Fibroblast of the aortic adventitia (primary cell): ENCODE measurements around the gene SLC16A10. TPM values are rescaled to one million over a fixed set of nuclear protein-coding genes. Genes with fewer than 3 reads are reported as not detected.
"Not testable (repeated sequence)": the region's sequence is repeated elsewhere in the genome, so short reads cannot be mapped to it uniquely, and the experiment has no call there.

Experiments used
- DNase-seq: peaks from one replicate; pipeline ENCODE4 v3.0.0-alpha.2; 2010; ENCODE audit warnings: low read depth
- H3K4me3 ChIP-seq: 2 replicates; pipeline ENCODE4 v1.5.1; 2011; ENCODE audit warnings: low read depth, mild to moderate bottlenecking, control low read depth, low read length, moderate library complexity
- total RNA-seq: library from RNA; depleted of rRNA; stranded (reverse); fragments of >200 nt; gene quantifications from 2 replicates; pipeline ENCODE4 v1.2.3, GENCODE V29; 2012; ENCODE audit warnings: low replicate concordance
- TF ChIP-seq, protein P1 (sequence below): IDR thresholded peaks from 2 replicates; pipeline ENCODE4 v1.5.1; 2011; ENCODE audit warnings: mild to moderate bottlenecking, low read length, control low read depth, inconsistent platforms; ENCODE audit not compliant: insufficient read depth

Gene SLC16A10
- total RNA-seq, 1 donor, result not detected

DNA sequence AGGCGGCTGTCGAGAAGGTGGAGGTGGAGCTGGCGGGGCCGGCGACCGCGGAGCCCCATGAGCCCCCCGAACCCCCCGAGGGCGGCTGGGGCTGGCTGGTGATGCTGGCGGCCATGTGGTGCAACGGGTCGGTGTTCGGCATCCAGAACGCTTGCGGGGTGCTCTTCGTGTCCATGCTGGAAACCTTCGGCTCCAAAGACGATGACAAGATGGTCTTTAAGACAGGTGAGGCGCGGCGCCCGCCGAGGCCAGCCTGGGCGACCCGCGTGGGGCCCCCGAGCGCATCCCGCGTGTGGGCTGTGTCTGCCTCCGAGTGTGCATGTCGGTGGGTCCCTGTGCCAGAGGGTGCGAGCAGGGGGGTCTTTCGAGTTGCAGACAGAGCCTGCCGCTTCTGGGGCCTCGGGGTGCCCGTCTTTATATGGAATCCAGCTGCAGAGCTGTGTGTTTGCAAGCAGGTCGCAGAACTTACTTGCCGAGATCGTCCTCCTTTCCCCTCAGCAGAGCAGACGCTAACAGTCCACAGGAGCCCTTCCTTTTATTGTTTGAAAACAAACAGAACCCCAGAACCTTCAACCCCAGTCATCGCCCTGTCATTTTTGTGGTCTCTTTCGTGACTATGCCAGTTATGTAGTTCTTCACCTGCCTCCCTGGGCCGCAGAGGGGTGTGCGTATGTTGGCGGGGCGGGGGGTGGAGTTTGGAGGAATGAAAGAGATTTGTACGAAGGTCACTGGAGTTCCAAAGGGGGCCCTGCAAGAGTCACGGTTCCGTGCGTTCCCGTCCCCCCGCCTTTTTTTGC, 766 bp downstream of the SLC16A10 start:
- no peak for DNase-seq
- no peak overlapping the region for H3K4me3 ChIP-seq
- TF ChIP-seq, protein P1, sequence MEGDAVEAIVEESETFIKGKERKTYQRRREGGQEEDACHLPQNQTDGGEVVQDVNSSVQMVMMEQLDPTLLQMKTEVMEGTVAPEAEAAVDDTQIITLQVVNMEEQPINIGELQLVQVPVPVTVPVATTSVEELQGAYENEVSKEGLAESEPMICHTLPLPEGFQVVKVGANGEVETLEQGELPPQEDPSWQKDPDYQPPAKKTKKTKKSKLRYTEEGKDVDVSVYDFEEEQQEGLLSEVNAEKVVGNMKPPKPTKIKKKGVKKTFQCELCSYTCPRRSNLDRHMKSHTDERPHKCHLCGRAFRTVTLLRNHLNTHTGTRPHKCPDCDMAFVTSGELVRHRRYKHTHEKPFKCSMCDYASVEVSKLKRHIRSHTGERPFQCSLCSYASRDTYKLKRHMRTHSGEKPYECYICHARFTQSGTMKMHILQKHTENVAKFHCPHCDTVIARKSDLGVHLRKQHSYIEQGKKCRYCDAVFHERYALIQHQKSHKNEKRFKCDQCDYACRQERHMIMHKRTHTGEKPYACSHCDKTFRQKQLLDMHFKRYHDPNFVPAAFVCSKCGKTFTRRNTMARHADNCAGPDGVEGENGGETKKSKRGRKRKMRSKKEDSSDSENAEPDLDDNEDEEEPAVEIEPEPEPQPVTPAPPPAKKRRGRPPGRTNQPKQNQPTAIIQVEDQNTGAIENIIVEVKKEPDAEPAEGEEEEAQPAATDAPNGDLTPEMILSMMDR, result no peak

DNA sequence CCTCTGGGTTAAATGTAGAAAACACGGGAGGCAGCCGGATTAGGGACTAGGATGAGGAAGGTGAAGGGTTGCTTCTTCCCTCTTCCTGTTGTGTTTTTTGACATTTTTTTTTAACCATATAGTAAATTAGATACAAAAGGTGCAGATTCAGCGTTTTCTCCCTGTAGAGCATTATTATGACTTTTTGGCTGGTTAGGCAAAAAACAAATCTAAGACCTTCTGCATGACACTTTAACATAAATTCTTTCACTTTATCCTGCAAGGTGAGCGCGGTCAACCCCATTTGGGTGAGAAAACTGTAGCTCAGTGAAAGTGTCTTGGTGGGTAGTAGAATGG, 1.3 kb downstream of the SLC16A10 start:
- DNase-seq, result no peak
- no peak overlapping the region for H3K4me3 ChIP-seq
- TF ChIP-seq, protein P1, result no peak

DNA sequence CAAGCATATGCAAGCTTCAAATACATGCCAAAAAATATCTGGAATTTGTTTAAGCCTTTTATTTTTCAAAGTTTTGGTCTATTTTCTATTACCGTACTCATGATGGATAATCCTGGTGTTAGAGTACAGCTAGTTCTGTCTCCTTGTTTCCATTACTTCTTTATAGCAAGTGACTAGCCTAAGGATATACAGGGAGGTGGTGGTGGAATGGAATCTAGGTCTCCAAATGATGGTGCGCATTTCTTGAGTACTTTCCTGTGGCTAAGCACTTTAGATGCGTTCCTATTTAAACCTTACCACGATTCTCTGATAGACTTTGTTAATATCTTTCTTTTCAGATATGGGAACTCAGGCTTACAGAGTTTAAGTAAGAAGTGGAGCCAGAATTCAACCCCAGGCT, 3.5 kb downstream of the SLC16A10 start:
- no peak for DNase-seq
- TF ChIP-seq, protein P1, result no peak
- no peak overlapping the region for H3K4me3 ChIP-seq

DNA sequence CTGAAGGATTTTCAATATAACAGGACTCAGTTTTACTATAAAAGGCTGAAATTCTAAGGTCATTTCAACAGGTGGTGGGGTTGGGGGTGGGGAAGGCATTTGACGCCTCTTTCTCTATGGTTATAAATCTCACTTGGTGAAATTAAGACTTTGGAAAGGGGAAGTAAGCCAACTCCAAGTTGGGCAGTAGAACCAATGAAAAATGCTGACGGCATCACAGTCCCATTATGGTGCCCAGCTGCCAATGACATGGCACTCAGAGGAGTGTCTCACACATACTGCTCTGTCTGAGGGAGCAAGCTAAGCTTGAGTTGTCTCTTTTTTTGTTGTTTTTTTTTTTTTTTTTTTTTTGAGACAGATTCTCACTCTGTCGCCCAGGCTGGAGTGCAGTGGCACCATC, 4.7 kb downstream of the SLC16A10 start:
- TF ChIP-seq, protein P1, result no peak
- no peak overlapping the region for H3K4me3 ChIP-seq
- DNase-seq, result no peak

DNA sequence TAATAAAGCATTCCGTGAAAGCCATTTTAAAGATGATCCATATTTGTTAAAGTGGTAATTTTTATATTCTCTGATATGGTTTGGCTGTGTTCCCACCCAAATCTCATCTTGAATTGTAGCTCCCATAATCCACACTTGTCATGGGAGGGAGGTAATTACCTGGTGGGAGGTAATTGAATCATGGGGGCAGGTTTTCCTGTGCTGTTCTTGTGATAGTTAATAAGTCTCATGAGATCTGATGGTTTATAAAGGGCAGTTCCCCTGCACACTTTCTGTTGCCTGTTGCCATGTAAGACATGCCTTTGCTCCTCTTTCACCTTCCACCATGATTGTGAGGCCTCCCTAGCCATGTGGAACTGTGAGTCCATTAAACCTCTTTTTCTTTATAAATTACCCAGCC, 8.2 kb downstream of the SLC16A10 start:
- DNase-seq, H3K4me3 ChIP-seq: not testable (repeated sequence)

DNA sequence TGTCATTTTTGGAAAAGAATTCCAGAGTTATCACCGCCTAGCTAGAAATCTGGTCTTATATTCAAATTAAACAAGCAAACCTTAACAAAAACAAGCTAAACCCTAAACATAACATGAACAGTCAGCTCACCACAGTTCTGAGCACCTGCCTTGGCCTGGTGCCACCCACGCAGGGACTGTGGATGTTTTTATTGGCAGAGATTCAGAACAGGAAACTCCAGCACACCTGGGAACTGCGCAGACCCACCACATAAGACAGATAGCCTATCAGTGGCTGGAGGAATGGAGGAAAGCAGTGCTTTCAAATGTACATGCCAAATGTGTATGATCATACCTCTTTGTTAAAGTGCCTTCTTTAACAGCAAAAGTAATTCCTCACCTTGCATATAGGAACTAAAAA, 8.9 kb downstream of the SLC16A10 start:
- TF ChIP-seq, protein P1, result no peak
- H3K4me3 ChIP-seq, result no peak overlapping the region
- DNase-seq, result no peak

DNA sequence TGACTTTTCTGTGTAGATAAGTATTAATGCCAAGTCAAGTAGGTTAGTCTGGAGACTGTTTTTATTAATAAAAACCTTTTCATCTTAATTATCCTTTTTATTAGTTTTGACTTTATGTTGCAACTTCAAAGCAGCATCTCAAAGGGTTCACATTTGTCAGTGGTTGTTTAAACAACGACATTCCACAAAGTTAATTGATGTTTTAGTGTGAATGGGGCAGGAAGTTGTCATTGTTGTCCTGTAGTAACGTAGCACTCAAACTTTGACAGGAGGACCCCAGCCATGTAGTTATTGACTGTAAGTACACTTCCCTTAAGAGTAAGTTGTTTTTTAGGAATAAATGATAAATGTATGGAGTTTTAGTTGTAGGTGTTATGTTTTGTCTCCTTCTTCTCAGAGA, 11.3 kb downstream of the SLC16A10 start:
- H3K4me3 ChIP-seq, result no peak overlapping the region
- no peak for DNase-seq
- TF ChIP-seq, protein P1, result no peak
